Omental fat pad (tissue), 4 donors: ENCODE data around the gene PDE6A. TPM values are rescaled to one million over a fixed set of nuclear protein-coding genes. Genes with fewer than 3 reads are reported as not detected.

Experiments used
- ATAC-seq: fragments of 150-250 bp; one replicate; pipeline ENCODE4 v1.9.1; 2016; ENCODE audit warnings: mild to moderate bottlenecking, moderate library complexity; ENCODE audit not compliant: low FRiP score
- DNase-seq: peaks from one replicate; pipeline ENCODE4 v3.0.0-alpha.2; 2019; ENCODE audit warnings: low spot score
- CTCF ChIP-seq, 3 donors: fragments of 450-650 bp; IDR thresholded peaks; one replicate each; pipeline ENCODE4 v1.5.1; 2016 to 2017; ENCODE audit warnings: antibody characterized with exemption in 3 of 3, mild to moderate bottlenecking in 3 of 3, moderate library complexity in 2 of 3
- total RNA-seq, 4 donors: library from RNA; depleted of rRNA; stranded (reverse); fragments of >200 nt; gene quantifications; one replicate each; pipeline ENCODE4 v1.1.0, GENCODE V29; 2016

Gene PDE6A
- total RNA-seq, 4 donors from 2014 or later = not detected

GRCh38 chr5:149936700-149937091, 7.9 kb downstream of the PDE6A start:
- TF ChIP-seq CTCF (IDR thresholded peaks at IDR 0.05) = no peak
- DNase-seq = no peak
- ATAC-seq = no peak

- no peak for TF ChIP-seq CTCF (IDR thresholded peaks at IDR 0.05)
- DNase-seq = no peak
Measured at GRCh38 chr5:149936044-149936699, 8.4 kb downstream of the PDE6A start.

GRCh38 chr5:149935431-149935901, 9.1 kb downstream of the PDE6A start:
- DNase-seq = no peak
- TF ChIP-seq CTCF (IDR thresholded peaks at IDR 0.05) = no peak
- ATAC-seq = no peak

More at GRCh38 chr5:149936044-149936699, 8.4 kb downstream of the PDE6A start:
- ATAC-seq = no peak

- no peak for TF ChIP-seq CTCF (IDR thresholded peaks at IDR 0.05)
- DNase-seq = no peak
- no peak for ATAC-seq
Measured at GRCh38 chr5:149932445-149933350, 11.9 kb downstream of the PDE6A start.

GRCh38 chr5:149931992-149932436, 12.6 kb downstream of the PDE6A start:
- ATAC-seq (no peak), DNase-seq (no peak)
- TF ChIP-seq CTCF (IDR thresholded peaks at IDR 0.05) = no peak

- ATAC-seq (peak; percentile 71), DNase-seq (no peak)
- no peak for TF ChIP-seq CTCF (IDR thresholded peaks at IDR 0.05)
Measured at GRCh38 chr5:149930749-149931574, 13.6 kb downstream of the PDE6A start.
